Stomach (tissue), 4 donors: Measurements from ENCODE around the gene CSF1.

Experiments used
- CTCF ChIP-seq, 7 experiments: fragments of 450-650 bp in 4 of 7; fragments of 200-600 bp in 3 of 7; sonication (generic) in 3 of 7; IDR thresholded peaks; one replicate each; pipeline ENCODE4 v1.5.1; 2016 to 2019; ENCODE audit warnings: antibody characterized with exemption in 7 of 7, control low read depth in 2 of 7, mild to moderate bottlenecking in 1 of 7
- POLR2A ChIP-seq, 4 donors: fragments of 450-650 bp; IDR thresholded peaks; one replicate each; pipeline ENCODE4 v1.6.1; 2016; ENCODE audit warnings: antibody characterized with exemption in 4 of 4, control low read depth in 2 of 4, mild to moderate bottlenecking in 1 of 4, moderate library complexity in 1 of 4
- POLR2AphosphoS5 ChIP-seq, 3 donors: sonication (generic); formaldehyde crosslinking; IDR thresholded peaks; one replicate each; pipeline ENCODE4 v1.6.1; 2016; ENCODE audit warnings: antibody characterized with exemption in 3 of 3

DNA sequence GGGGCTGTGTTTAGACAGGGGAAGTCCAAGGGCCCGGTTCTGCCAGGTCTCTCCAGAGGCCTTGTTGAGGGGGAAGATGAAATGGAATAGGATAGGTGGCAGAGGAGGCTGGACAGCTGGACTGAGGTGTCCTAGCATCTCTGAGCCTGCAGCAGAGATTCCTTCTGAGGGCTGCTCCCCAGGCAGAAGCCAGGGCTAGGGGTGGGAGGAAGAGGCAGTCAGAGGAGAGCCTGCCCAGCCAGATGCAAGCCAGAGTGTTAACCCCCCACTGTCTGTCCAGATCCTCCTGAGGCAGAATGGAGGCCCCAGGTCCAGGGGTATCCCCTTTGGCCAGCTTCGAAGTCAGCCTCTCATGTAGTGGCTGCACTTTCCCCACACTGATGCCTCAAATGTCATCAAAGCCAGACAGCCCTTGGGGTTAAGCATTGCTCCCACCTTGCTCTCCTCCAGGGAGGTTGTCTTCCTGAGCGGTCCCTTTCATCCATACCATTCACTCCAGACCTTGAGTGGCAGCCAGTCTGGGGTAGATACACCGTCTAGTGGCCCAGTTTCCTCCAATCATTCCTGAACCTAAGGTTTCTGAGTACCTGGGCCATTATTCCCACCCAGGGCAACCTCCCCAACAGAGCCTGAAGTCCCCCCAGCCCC lies 1.7 kb downstream of the CSF1 start:
- TF ChIP-seq POLR2A (IDR thresholded peaks at IDR 0.05) (no peak), CTCF (IDR thresholded peaks at IDR 0.05) (no peak), POLR2AphosphoS5 (IDR thresholded peaks at IDR 0.05) (no peak)
